Measurements from ENCODE around the gene APIP. TPM values are rescaled to one million over a fixed set of nuclear protein-coding genes. Genes with fewer than 3 reads are reported as not detected.
"Not testable (repeated sequence)": the region's sequence is repeated elsewhere in the genome, so short reads cannot be mapped to it uniquely, and the experiment has no call there.

APIP gene
- total RNA-seq, 4 donors from 2014 or later: 16.3 to 31.5 (median 23.2) TPM

DNA sequence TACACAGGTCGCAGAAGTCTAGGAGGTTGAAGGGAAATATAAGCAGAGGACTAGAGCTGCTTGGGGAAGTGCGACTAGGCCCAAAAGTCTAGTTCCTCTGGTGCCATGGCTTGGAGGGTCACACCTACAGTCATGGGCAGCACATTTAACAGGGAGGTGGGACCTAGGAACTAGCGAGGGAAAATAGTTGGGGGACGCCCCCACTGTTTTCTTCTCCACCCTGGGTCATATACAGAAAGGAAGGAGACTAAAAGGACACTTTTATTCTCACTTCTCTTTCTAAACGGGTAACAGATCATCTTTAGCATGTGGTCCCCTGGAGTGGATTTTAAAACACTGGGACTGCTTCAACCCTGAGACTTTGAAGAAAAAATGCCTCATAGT lies 16.6 kb downstream of the APIP start:
- DNase-seq (ENCODE audit: low spot score in 2 of 2): no peak
- WGBS, 2 donors: 94% methylated on average over 5 of the region's 5 CpGs
- H3K27me3 ChIP-seq: no peaks in the 10 kb centered on the region
- peaks cover 0 to 47% (median 15%) of the 10 kb centered on the region in 4 donors for H3K9me3 ChIP-seq
- TF ChIP-seq EP300 (IDR thresholded peaks at IDR 0.05) (no peak), POLR2A (IDR thresholded peaks at IDR 0.05) (no peak)
- TF ChIP-seq, protein P1, sequence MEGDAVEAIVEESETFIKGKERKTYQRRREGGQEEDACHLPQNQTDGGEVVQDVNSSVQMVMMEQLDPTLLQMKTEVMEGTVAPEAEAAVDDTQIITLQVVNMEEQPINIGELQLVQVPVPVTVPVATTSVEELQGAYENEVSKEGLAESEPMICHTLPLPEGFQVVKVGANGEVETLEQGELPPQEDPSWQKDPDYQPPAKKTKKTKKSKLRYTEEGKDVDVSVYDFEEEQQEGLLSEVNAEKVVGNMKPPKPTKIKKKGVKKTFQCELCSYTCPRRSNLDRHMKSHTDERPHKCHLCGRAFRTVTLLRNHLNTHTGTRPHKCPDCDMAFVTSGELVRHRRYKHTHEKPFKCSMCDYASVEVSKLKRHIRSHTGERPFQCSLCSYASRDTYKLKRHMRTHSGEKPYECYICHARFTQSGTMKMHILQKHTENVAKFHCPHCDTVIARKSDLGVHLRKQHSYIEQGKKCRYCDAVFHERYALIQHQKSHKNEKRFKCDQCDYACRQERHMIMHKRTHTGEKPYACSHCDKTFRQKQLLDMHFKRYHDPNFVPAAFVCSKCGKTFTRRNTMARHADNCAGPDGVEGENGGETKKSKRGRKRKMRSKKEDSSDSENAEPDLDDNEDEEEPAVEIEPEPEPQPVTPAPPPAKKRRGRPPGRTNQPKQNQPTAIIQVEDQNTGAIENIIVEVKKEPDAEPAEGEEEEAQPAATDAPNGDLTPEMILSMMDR (IDR thresholded peaks at IDR 0.05): no peak
- no peak overlapping the region for H3K27ac ChIP-seq
- H3K4me1 ChIP-seq: no peaks in the 10 kb centered on the region
- peaks cover 0 to 23% (median 0%) of the 10 kb centered on the region in 3 donors for H3K36me3 ChIP-seq
- H3K4me3 ChIP-seq: no peak overlapping the region

DNA sequence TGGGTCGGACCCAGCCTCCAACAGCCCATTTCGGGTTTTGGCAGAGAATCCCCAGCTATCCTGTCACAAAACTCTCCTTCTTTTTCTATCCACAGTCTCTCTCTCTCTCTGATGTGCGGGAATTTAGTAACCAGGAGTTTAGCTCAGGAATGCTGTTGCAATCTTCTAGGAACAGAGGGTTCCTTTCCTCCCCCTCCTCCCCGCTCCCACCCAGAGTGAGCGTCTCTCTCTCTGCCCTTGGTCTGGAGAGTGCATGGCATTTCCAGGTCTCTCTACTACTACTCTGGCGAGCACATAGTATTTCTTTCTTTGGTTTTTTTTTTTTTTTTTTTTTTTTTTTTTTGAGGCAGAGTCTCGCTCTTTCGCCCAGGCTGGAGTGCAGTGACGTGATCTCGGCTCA lies 17.7 kb downstream of the APIP start:
- WGBS, 2 donors: 82 to 96% methylated on average over 9 to 10 of the region's 10 CpGs
- Histone ChIP-seq H3K4me1 (no peaks in the 10 kb centered on the region), H3K27me3 (no peaks in the 10 kb centered on the region), H3K27ac (no peak overlapping the region), H3K9me3 (peaks cover 0 to 47% (median 15%) of the 10 kb centered on the region in 4 donors), H3K4me3 (no peak overlapping the region), H3K36me3 (peaks cover 0 to 23% (median 0%) of the 10 kb centered on the region in 3 donors)
- DNase-seq (ENCODE audit: low spot score in 2 of 2): no peak
- TF ChIP-seq, protein P1 (IDR thresholded peaks at IDR 0.05): no peak
- TF ChIP-seq POLR2A (IDR thresholded peaks at IDR 0.05) (no peak), EP300 (IDR thresholded peaks at IDR 0.05) (no peak)

DNA sequence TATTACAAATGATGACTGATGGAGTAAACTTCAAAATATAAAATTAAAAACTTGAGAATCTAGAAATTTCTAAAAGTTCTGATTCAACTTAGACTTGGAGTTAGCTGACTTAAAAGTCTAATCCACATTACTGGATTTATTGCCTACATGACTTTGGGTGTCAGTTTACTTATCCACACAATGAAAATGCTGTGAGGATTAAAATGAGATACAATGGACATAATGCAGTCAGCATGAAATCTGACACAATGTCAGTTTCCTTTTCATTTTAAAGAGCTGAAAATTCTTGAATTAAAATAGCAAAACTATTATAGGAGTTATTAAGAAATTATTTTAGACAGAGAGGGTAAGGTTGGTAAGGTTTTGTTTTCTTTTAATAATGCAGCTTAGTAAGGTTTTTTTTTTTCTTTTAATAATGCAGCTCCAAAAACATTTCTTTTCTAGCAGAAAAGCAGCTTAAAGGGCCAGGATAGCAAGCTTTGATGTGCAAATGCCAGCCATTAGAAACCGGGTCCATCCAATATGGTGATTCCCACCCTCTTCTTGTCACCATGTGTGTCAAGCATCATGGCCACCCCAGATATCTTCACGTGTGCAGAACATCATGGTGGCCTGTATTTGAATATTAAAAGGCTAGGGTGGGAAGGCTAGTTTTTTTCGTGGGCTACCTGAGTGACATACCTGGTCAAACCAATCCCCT lies 18.9 kb downstream of the APIP start:
- peaks cover 0 to 5% (median 0%) of the 10 kb centered on the region in 4 donors for H3K4me1 ChIP-seq
- peaks cover 0 to 45% (median 15%) of the 10 kb centered on the region in 4 donors for H3K9me3 ChIP-seq
- no peaks in the 10 kb centered on the region for H3K27me3 ChIP-seq
- 93 to 96% methylated on average over 3 of the region's 3 CpGs for WGBS, 2 donors
- DNase-seq (ENCODE audit: low spot score in 2 of 2): no peak
- H3K27ac ChIP-seq: no peak overlapping the region
- no peak overlapping the region for H3K4me3 ChIP-seq
- TF ChIP-seq POLR2A (IDR thresholded peaks at IDR 0.05) (no peak), EP300 (IDR thresholded peaks at IDR 0.05) (no peak)
- TF ChIP-seq, protein P1 (IDR thresholded peaks at IDR 0.05): no peak
- H3K36me3 ChIP-seq: peaks cover 0 to 23% (median 0%) of the 10 kb centered on the region in 3 donors

DNA sequence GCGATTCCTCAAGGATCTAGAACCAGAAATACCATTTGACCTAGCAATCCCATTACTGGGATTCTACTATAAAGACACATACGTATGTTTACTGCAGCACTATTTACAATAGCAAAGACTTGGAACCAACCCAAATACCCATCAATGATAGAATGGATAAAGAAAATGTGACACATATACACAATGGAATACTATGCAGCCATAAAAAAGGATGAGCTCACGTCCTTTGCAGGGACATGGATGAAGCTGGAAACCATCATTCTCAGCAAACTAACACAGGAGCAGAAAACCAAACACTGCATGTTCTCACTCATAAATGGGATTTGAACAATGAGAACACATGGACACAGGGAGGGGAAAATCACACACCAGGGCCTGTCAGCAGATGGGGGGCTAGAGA lies 20.0 kb downstream of the APIP start:
- not testable (repeated sequence) for DNase-seq (ENCODE audit: low spot score in 2 of 2); H3K27ac ChIP-seq; H3K4me3 ChIP-seq; H3K27me3 ChIP-seq
- peaks cover 0 to 14% (median 1%) of the 10 kb centered on the region in 4 donors for H3K4me1 ChIP-seq
- H3K36me3 ChIP-seq: peaks cover 0 to 13% (median 0%) of the 10 kb centered on the region in 3 donors
- 94 to 97% methylated on average over 3 of the region's 3 CpGs for WGBS, 2 donors
- peaks cover 0 to 33% (median 15%) of the 10 kb centered on the region in 4 donors for H3K9me3 ChIP-seq

DNA sequence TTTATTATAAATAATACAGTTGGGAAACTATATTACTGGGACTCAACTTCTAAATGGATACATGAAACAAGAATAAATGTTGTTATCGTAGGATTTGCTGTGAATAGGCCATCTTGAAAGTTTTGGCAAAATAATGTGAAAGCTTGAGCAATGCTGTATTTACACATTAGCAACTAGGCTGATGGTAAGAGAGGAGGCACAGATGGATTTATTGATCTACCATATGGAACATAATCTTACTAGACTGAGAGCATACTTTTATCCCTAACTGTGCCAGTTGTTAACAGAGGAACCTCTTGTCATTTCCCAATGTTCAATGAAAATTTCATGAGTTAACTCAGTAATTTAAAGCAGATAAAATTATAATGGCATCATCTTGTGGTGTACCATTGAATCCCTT lies 22.8 kb downstream of the APIP start:
- H3K27ac ChIP-seq: no peak overlapping the region
- TF ChIP-seq POLR2A (IDR thresholded peaks at IDR 0.05) (no peak), EP300 (IDR thresholded peaks at IDR 0.05) (no peak)
- TF ChIP-seq, protein P1 (IDR thresholded peaks at IDR 0.05): no peak
- no peak overlapping the region for H3K4me3 ChIP-seq
- H3K9me3 ChIP-seq: peaks cover 0 to 7% (median 0%) of the 10 kb centered on the region in 4 donors
- no peak for DNase-seq (ENCODE audit: low spot score in 2 of 2)
- 88 to 89% methylated on average over 1 of the region's 1 CpG for WGBS, 2 donors
- peaks cover 0 to 3% (median 0%) of the 10 kb centered on the region in 3 donors for H3K36me3 ChIP-seq
- H3K4me1 ChIP-seq: peaks cover 0 to 26% (median 2%) of the 10 kb centered on the region in 4 donors
- H3K27me3 ChIP-seq: no peaks in the 10 kb centered on the region

Data from tibial nerve (tissue), 4 donors.